ENCODE data around the gene CGNL1.

CGNL1 gene

DNA sequence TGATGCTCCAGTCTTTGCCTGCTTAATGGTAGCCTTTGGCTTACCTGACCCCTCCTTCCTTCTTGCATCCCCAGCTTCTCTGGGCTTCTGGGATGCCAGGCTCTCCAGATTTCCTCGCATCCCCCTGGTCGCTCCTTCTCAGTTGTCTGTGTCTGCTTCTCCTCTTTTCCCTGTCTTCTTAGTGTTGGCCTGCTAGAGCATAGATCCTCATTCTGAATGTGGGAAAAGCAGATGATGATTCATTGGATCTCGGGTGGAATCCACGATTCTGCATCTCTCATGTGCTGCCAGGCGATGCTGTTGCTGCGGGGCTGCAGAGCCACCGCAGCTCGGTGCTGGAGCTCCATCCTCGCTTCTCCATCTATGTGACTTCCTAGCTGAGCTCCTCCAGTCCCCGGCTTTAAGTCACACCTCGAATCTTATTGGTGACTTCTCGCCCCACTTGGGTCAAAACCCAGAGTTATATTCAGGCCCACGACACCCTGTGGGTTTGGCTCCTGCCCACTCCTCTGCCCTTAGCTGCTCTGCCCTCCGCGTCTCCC, 47.4 kb downstream of the CGNL1 start:
- no peak for DNase-seq

DNA sequence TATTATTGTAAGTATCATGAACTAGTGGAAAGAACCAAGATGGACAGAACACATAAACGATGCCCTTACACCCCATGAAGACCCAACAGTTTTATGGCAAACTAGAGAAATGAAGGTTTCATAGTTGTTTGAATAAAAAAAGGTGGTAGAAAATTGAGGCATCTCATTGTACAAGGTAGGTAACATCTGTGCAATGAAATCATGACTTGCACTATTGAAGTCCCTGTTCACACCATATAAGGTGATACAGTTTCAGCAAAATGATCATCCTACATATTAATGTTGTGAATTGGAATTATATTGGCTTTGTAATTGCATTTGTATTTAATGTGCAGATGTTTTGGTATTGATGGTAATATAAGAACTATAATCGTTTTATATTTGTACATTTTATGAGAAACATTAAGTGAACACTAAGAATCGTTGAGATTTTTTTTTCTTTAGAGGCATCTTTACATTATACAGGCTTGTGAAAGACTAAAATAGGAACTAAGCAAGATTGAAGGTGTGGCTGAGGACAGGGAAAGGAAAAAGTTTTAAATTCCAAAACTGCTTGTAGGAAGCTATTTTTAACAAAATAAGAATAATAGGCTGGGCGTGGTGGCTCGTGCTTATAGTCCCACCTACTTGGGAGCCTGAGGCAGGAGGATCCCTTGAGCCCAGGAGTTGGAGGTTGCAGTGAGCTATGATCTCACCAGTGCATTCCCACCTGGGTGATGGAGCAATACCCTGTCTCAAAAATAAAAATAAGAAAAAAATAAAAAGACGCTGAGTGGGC, 48.5 kb downstream of the CGNL1 start:
- DNase-seq, result no peak

DNA sequence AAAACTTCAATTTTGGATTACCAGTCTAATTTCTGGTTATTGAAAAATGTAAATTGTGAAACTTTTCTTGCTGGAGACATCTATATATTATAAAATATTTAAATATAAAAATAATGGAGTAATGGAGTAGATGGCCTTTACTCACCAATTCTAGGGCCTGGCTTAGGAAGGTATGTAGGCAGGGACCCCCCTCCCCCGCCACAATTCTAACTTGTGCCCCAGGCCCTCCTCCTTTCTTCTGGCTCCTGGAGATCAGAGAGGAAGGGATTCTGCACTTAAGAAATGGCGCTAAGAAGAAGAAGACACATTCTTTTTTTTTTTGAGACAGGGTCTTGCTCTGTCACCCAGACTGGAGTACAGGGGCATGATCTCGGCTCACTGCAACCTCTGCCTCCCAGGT, 49.5 kb downstream of the CGNL1 start:
- no peak for DNase-seq

DNA sequence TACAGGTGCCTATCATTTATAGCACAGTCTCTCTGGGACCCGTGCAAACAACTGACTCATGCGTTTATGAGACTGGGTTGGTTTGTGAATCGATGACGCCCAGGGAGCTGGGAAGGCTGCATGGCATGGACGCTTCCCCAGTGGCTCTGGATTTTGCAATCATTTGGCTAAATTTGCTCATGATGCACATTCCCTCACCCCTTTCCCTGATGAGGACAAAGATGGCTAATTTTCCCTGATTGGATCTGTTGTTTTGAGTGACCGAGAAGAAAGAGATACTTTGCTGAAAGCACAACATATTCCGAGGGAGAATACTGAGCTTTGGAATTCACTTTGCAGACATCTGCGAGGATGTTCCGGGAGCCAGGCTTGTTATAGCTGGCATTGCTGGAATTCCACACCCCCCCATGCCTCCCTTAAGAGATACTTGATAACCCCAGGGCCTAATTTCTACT, 51.1 kb downstream of the CGNL1 start:
- DNase-seq, result no peak

DNA sequence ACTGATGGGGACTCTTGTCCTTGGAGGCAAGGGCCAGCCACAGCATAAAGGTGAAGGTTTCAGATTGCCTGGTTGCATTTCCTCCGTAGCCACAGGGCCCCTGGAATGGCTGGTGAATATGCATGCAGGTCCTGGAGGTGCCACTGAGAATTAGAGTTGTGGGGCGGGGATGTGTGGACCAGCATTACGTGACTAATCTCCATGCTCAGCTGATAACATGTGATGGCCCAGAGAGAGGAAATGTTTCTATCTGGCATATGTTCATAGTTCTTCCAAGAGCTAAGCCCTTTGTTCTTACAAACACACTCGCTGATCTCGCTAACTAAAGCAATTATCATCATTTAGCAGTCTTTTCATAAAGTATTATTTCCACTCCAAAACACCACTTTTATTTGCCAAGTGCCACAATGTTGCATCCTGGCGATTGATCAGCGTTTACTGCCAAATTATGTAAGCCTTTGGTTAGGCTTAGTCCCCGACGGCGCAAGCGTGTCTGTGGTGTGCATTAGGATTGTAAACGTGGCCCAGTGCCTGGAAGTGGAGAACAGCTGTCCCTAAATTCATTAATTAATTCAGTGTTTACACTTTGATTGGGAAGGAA, 55.9 kb downstream of the CGNL1 start:
- DNase-seq, result no peak

DNA sequence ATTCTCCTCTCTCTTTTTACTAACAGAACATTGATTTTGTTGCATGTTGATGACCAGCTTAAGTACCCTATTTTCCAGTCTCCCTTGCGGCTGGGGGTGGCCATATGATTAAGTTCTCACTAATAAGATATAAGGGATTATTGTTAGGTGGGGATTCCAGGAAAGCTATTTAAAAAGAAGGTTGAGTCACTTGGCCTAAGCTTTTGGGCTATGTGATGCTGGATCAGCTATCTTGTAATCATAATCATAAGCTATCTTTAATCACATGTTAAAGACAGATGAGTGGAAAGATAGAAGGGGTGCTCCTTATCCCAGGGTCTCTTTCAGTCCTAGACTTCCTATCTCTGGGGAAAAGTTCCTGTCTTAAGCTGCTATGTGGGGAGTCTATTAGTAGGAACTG, 59.9 kb downstream of the CGNL1 start:
- no peak for DNase-seq

DNA sequence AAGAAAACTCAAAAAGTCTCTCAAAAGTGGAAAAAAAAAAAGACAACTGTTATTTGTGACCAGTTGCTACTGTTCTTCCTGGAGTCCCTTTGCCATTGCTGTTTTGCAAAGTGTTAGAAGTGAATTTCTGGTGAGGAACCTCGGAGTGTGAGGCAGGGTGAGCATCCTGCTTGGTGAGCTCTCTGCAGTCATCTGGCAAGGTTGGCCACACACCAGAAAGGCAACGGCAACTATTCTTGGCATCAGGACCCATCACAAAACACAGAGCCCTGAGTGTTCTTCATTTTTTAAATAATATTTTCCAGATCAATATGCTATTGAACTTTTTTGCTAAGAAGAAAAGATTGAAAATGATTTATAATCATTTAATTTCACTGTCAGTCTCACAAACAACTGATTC, 60.7 kb downstream of the CGNL1 start:
- no peak for DNase-seq

DNA sequence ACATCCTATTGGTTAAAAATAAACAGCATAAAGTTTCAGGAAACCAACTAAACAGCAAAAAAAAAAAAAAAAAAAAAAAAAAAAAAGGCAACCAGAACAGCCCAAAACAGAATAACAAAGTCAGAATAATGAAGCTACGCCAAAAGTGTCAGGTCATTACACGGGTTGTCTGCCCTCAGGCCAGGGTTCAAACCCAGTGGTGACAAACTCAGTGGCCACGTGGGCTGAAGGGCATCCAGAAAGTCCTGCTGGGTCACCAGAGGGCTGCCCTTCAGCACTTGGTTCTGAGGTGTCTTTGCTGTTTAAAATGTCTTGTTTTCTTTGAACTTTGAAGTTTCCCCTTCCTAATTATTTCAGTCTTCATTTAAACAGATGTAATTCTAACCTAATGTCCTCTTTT, 61.3 kb downstream of the CGNL1 start:
- no peak for DNase-seq

DNA sequence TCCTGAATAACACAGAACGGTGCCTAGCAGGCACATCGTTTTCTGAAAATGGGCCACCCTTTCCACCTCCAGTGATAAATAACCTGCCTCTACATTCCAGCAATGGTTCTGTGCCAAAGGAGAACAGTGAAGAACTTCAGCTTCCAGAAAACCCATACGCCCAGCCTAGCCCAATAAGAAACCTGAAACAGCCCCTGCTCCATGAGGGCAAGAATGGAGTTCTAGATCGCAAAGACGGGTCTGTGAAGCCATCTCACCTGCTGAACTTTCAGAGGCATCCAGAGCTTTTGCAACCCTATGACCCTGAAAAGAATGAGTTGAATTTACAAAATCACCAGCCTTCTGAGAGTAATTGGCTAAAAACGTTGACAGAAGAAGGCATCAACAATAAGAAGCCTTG, 61.9 kb downstream of the CGNL1 start:
- no peak for DNase-seq

DNA sequence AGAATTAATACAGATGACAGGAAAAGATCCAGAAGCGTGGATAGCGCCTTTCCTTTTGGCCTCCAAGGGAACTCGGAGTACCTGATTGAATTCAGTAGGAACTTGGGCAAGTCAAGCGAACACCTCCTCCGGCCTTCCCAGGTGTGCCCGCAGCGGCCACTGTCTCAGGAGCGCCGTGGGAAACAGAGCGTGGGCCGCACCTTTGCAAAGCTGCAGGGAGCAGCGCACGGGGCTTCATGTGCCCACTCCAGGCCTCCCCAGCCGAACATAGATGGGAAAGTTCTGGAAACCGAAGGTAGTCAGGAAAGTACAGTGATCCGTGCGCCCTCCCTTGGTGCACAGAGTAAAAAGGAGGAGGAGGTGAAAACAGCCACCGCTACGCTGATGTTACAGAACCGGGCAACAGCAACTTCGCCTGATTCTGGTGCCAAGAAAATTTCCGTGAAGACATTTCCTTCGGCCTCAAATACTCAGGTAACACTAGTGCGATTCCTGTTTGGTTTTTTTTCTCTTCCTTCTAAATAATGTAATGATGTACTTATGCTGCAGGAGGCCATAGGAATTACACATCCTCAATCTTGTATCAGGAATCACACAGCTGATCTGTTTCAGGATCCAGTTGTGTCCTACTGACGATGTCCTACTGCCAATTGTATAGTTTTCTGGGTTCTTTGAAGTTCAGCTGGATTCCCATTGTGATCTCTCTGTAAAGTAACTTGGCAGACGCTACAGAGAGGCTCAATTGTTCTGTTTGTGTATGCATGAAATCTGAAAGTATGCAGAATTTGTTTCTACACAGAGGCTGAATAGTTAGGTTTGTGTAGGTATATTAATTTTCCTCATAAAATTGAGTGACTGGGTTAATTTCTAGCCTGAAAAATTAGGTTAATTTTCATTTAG, 63.1 kb downstream of the CGNL1 start:
- no peak for DNase-seq

DNA sequence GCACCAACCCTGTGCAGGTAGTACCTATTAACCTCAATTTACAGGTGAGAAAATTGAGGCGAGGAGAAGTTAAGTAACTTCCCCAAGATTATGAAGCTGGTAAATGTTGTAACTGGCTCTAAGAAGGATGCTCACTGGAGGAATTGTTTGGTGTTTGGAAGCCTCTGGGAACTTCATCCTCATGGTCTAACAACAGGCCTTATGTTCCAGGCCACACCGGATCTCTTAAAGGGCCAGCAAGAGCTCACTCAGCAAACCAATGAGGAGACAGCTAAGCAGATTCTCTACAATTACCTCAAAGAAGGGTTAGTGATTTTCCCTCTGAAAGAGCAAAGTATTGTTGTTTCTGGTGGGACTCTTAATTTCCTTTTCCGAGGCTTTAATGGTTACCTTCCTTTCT, 63.9 kb downstream of the CGNL1 start:
- DNase-seq, result no peak

DNA sequence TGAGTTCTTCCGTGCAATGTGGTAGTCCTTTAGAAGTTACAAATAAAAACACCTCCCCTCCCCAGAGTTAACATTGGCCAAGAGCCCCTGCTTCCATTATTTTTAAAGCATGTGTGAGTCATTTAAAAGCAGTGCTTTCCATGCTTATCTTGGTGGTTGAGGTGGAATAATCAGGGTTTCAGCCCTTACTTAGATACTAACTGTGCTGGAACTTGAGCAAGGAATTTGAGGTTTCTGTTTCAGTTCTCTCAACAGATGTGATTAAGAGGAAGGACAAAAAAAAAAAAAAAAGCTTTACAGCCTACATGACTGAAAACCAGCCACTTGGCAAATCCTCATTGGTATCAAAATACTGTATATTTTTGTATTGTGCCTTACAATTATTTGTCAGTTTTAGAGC, 64.5 kb downstream of the CGNL1 start:
- DNase-seq, result no peak

DNA sequence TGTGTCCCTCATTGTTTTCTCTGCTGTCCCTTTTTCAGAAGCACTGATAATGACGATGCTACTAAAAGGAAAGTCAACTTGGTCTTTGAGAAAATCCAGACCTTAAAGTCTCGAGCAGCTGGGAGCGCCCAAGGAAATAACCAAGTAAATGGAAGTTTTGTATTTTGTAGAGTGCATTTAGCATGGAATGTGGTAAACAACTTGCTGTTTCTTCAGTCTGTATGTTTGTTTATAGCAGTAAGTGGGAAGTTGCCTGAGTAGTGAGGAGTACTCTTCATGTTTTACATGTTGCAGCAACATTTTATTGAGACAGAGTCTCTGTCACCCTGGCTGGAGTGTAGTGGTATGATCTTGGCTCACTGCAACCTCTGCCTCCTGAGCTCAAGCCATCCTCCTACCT, 66.0 kb downstream of the CGNL1 start:
- no peak for DNase-seq

DNA sequence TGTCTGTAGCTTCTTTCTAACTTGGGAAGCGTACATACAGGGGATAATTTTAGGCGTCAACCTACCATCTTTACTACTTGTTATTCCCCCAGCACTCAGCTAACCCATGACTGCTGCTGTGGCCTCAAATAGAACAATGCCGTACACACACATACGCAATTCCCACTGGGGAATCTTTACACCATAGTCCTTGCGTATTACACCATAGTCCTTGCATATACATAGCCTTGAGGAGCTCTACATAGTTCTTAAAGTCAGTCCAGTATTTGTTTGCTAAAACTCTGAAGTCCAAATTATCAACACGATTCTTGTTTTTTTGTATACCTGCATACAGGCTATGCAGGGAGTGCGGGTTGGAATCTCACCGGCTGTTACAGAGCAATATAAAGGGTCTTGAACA, 67.2 kb downstream of the CGNL1 start:
- DNase-seq, result no peak

DNA sequence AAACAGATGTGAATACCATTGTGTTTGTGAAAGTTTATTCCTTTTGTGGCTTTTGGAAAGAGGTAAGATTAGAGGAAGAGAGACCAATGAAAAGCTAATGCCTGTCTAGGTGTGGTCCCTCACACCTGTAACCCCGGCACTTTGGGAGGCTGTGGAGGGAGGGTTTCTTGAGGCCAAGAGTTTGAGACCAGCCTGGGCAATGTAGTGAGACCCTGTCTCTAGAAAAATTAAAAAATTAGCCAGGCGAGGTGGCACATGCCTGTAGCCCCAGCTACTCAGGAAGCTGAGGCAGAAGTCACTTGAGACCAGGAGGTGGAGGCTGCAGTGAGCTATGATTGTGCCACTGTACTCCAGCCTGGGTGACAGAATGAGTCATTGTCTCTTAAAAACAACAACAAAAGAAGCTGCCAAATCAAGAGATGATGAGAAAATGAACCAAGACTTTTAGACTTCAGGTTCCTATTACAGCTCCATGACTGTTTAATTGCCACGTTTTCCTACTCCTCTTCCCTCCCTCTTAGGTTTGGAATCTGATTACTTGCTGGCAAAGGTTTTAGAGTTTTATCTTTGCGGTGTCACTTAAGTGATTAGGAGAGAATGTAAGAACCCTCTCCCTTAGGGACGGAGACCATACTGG, 68.7 kb downstream of the CGNL1 start:
- DNase-seq, result no peak

DNA sequence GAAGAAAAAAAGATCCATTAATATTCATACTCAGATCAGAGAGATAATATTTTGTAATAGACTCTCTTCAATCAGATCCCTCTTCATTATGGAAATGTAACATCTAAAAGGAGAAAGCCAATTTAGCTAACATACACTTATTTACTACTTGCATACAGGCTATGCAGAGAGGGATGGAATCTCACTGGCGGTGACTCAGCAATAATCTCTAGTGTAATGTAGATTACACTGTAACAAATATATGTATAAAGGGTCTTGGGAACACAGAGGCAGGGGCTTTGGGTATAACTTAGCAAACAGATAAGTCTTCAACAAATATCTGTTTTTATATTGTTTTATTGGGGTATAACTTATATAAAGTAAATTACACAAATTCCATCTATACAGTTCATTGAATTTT, 69.6 kb downstream of the CGNL1 start:
- no peak for DNase-seq

DNA sequence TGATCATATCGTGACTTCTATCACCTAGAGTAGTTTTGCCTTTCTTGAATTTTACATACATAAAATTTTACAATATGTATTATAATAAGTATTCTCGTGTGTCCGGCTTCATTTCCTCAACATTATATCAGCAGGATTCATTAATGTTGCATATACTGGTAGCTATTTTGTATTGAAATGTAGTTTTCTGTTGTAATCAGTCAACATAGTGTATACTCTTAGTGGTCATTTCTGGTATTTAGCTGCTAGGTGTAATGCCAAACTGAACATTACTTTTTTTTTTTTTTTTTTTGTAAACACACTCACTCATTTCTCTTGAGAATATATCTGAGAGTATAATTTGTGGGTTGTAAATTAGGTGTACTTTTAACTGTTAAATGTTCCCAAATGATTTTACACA, 70.1 kb downstream of the CGNL1 start:
- DNase-seq, result no peak

DNA sequence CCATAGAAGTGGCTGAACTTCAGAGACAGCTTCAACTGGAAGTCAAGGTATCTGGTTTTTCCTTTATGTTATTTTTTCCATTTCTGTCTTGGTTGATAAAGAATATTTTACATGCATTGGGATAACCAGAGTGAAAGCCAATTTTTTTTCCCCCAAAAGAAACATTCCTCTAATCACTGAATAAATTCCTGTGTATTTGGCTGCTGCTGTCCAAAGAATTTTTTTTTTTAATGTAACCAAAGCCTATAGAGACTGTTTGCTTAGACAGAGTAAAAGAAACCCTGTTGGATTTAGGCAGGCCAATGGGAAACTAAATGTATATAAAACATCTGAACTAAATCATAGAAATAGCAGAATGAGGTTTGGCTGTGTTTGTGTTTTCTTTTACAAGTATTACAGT, 75.2 kb downstream of the CGNL1 start:
- DNase-seq, result no peak

DNA sequence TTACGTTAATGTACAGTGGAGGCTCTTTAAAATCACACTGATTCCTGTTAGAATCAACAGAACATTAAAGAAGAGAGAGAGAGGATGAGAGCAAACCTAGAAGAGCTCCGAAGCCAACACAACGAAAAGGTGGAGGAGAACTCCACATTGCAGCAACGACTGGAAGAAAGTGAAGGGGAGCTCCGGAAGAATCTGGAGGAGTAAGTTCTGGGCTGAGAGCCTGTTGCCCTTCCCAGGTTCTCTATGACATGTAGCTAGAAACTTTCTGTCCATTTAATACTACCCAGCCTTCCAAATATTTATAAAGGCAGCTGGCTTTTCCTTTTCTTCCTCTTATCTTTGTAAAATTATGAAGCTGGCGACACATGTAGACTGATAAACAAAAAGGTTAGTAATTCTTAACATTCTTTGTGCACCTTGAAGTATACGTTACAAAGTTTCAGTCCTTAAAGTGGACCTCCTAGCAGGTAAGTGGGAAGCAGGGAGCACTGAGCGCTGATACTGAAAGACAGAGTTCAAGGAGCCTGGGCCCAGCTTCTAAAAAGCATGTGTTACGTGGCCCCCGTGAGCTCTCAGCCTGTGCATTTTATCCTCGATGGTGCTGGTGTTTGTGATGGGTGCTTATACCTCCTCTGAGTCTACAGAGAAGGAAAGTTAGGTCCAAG, 75.9 kb downstream of the CGNL1 start:
- no peak for DNase-seq

DNA sequence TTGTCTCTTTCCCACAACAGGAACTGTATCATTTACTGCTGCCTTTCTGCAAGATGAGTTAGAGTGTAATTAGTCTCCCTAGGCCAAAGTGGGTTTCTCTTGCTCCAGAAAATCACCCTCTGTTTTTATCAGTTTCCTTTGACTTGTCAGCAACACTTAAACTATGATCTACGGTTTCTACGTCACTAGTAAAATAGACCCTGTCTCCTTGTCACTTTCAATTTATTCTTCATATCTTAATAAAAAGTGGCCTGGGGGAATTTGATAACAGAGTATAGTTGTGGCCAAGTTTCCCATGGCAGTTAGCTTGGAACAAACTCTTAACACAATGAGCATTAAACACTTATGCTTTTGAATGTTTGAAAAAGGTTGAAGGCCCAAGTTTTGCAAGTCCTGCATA, 79.6 kb downstream of the CGNL1 start:
- DNase-seq, result no peak

DNA sequence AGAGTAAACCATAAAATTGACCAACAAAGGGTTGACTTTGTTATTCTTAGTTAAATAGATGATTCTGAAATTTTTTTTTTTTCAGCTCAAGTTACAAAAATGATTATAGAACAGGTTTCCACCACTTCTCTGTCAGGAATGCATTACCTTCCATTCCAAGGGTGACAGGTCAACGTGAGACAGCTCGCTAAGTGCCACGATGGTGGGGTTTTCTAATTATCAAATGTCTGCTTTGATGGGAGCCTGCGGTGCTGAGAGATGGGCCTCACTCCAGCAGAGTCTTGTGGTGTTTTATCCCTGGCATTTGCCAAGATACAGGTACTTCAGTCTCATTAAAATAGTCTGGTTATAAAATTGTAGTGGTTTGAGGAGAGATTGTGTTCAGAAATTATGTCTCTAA, 80.3 kb downstream of the CGNL1 start:
- DNase-seq, result peak; percentile 13

DNA sequence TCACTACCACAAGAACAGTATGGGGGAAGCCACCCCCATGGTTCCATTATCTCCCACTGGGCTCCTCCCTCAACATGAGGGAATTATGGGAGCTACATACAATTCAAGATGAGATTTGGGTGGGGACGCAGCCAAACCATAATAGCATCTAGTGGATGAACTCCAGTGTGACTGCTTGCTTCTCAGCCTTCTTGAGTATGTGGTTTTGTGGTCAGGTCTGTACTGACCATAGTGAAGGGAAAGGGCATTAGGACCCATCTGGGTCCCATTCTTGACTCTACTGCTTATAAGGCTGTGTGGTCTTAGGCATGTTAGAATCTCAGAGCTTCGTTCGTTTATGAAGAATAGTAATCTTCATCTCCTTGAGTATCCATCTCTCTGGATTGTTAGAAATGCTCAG, 81.4 kb downstream of the CGNL1 start:
- DNase-seq, result peak; percentile 8

Data from DMS79 (cell line).